ENCODE results near the gene FHOD3. TPM values are rescaled to one million over a fixed set of nuclear protein-coding genes. Genes with fewer than 3 reads are reported as not detected.

FHOD3 gene
- total RNA-seq, 1 donor from 2014 or later: not detected

DNA sequence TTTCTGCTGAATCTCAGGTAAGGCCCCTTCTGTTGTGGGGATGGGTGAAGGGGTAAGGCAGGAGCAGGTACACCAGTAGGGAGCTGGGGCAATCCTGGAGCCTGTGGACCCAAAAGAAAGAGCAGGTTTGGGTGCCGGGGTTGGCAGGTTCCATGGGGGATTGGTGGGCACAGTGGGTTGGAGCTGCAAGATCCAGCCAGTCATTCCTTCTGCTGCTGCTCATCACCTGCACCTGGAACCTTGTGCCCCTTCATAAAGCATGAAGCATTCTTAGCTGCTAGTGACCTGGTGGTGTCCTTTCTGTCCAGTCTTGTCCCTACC lies 24.9 kb downstream of the FHOD3 start:
- intact Hi-C loops (cut with micrococcal nuclease): no loop called here

DNA sequence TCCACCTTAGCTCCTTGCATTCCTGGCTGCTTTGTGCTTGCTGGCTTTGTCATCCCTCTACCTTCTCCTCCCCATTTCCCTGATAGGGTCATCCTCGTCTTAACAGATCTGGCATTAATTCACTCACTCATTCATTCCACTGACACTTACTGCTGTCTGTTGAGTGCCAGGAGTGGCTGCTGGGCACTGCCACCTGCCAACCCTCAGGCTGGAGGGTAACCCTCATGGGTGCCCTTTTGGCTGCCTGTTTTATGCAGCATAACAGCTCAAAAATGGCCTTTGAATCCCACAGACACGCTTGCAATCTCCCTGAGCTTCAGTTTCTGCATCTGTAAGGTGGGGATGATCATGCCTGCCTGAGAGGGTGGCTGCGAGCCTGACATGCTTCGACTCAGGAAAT lies 25.2 kb downstream of the FHOD3 start:
- intact Hi-C loops (cut with micrococcal nuclease): no loop called here

DNA sequence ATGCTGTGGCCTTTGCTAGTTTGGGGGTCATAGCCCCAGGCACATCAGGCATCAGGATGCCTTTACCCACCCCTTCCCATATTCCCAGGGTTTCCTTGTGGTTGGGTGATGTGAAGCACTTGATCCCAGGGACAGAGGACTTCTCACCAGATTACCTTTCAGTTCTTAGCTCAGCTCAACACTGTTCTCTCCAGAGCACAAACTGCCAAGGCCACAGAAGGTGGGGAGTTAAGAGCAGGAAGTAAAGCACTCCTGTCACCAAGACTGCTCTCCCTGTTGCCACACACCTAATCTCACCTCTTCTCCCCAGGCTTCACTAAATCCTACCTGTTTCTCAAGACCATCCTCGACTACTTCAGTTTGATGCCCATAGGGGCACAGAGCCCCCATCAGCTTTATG lies 25.9 kb downstream of the FHOD3 start:
- intact Hi-C loops (cut with micrococcal nuclease): no loop called here

DNA sequence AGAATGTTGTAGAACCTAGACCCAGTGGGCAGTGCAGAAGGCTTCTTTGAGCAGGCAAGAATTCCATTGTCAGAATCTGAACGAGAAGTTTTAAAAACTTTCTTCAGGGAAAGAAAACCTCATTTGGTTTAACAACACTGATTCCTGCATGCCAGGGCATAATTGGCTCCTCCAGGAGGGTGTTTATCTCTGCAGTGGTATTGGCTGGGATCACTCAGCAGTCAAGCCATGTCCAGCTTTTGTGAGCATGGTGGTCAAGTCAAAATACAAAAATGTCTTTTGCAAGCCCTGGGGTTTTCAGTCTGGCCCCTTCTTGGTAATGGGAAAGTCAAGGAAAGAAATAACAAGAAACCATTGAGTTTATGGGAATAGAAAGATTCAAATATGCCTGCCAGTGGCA lies 28.3 kb downstream of the FHOD3 start:
- intact Hi-C loops (cut with micrococcal nuclease): no loop called here

DNA sequence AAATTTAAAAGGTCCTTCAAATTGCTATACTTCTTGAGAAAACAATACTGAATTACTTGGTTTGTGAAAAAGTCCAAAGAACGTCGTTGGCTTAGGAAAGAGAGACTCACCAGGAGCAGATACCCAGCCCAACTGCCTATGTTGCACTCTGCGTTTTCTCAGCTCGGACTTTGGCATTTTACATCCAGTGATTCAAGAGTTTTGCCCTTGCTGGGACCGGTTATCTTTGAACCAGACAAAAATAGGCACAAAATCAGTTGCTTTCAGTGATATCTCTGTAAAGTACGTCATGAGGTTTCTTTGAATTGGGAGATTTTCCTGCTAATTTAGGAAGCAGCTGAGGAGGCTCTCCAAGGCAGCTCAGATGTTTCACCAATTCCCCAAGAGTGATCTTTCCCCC lies 29.3 kb downstream of the FHOD3 start:
- intact Hi-C loops (cut with micrococcal nuclease): no loop called here

DNA sequence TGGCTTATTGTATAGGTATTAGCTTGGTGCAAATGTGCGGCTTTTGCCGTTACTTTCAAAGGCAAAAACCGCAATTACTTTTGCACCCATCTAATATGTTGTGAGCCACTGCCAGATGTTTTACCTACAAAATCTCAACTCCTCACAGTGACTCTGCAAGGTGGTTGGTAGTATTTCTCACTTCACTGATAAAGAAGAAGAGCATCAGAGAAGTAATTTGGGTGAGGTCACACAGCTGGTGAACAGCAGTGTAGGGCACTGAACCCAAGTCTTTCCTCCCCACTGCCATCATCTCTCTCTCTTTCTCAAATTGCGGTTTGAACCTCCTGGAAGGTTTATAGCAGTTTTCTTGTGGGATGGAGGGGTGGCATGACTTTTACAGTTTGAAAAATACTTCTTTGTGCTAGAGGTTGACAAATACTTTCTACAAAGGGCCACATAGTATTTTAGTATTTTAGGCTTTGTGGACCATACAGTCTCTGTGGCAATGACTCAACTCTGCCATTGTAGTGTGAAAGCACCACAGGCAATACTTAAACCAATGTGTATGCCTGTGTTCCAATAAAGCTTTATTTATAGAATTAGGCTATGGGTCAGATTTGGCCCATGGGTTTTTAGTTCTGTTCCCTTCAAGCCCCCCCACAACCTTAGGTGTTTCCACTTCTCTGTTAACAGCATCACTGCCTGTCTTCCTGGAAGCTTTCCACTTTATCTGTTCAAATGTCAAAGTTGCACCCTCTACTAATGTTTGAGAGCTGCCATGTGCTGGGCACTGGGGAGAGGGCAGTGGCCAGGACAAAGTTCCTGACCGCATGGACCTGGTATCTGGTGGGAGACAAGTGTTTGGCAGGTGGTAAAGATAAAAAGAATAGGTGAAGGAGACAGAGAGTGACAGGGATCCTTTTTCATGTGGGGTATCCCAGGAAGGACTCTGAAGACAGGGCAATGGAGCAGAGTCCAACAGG lies 30.1 kb downstream of the FHOD3 start:
- intact Hi-C loops (cut with micrococcal nuclease): no loop called here

DNA sequence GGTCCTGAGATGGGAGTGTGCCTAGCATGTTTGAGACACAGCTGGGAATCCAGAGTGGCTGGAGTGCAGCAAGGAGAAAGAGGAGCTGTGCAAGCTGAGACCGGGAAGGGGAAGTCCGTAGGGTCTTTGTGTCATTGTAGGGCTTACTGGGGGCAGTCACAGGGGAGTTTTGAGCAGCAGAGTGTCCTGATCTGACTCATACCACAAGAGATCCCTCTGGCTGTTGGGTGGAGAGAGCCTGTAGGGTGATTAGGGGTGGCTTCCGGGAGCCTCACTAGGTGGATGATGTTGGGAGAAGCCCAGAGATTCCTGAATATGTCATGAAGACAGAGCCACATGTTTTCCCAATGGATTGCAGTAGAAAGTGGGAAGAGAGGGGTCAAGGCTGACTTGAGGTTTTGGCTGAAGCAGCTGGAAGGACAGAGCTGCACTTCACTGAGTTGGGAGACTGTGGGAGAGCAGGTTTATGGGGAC lies 30.9 kb downstream of the FHOD3 start:
- intact Hi-C loops (cut with micrococcal nuclease): no loop called here

DNA sequence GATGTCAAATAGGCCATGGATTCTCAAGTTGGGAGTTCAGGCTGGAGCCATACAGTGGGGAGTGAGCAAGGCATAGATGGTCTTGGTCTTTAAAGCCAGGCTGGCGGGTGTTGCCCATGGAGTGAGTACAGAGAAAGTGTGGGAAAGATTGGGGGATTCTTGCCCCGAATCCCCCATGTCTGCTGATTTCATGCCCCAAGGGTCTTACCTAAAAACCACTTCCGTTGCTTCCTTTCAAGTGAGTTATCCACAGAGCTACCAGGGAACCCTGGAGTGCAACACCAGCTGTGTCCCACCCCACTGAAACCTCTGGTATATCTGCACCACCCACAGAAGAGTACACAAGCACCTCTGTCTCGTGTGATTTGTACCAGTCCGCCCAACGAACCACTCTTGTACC lies 31.4 kb downstream of the FHOD3 start:
- intact Hi-C loops (cut with micrococcal nuclease): no loop called here

DNA sequence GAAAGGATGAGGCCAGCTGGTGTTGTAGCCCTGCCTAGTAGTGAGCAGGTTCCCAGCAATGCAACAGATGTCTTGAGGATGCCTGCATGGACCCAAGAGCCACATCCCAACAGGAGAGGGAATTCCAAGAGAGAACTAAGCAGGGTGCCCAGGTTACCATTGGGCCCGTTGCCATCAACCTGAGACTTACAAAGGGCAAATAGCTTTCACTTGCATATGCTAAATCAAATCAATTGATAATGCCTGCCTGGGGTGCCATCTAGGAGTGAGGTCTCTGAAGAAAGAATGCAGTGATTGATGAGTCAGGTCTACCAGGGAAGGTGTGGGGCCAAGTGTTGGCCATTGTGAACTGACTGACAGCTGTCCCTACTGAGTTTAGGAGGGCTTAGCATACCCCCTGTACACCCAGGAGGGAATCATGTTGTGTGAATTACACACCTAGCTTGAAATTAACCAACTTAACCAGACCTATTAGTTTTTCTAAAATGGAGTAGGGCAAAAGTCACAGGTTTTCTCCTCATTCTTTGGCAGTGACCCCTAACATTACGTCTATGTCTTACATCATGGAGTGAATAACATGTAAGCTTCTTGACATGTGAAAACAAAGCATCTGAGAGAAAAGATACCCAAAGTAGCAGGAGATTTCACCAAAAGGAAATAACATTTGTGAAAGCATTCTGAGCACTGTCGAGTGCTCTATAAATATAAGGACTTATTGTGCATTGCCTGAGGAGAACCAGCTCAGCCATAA lies 32.3 kb downstream of the FHOD3 start:
- intact Hi-C loops (cut with micrococcal nuclease): no loop called here

DNA sequence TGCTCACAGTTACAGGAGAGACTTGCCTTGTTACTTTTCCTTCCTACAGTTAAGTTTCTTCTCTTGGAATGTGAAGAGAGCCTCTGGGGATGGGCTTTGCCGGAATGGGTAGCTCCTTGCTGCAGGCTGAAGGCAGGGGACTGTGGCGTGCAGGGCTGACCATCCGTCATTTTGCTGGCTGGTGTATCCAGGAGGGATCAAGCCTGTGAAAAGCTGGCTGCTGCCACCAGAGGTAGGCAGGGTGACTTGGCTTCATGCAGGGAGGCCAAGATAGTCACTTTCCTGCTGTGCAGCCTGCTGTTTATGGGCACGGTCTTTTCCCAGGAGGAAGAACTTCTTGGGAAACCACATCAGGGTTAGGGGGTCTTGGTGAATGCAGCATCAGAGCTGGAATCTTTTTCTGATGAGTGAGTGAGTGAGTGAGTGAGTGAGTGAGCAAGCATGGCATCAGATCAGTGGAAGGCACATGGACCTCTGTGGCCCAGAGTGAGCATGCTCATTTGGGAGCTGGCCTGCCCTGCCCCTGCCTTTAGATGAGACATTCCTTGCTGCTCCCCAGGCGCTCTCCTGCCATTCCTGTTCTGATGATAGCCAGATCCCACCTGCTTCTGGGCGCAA lies 33.0 kb downstream of the FHOD3 start:
- intact Hi-C loops (cut with micrococcal nuclease): no loop called here

DNA sequence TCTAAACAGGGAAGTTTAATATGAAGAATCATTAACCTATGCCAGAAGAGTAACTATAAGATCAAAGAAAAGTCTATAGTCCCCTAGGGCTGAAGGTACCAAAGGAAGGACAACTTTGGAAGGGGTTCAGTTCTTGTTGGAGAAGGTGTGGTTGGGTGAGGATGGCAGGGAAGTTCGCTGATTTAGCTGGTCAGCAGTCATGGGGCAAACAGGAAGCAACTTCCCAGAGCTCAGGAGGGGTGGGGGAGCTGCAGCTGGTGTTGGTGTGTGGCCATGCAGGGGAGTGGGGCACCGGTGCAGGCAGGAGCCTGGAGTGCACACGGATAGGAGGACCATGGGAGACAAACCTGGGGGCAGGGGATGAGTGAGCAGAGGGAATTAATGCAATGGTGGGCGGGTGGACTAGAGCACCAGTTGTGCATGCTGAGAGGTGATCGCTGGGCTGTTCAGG lies 34.0 kb downstream of the FHOD3 start:
- intact Hi-C loops (cut with micrococcal nuclease): no loop called here

DNA sequence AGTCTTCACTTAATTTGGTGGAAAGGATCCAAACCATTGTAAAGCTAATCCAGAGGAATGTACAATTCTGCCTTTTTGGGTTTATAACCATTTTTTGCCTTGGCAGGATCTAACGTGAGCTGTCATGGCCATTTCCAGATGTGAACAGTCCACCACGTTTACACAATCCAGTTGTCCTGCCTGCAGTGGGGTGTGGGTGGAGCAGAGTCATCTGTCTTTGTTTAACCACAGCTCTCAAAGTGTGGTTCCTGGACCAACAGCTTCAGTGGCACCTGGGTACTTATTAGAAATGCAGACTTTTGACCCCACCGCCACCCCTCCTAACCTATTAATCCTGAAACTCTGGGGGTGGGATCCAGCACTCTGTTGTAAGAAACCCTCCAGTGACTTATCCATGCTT lies 35.9 kb downstream of the FHOD3 start:
- intact Hi-C loops (cut with micrococcal nuclease): no loop called here

DNA sequence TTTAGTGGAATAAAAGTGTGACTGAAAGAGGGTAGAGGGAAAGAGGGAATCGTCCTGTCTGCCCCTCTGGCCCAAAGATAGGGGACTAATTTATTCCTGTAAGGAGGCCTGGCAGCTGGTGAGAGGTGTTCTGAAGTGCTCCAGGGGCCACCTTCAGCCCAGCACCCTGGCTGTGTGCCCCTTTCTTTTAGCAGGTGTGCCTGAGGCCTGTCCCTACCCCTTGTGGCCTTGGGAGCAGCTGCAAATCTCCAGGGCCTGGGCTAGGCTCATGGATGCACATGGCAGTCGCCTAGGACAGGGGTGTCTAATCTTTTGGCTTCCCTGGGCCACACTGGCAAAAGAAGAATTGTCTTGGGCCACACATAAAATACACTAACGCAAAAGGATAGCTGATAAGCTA lies 37.3 kb downstream of the FHOD3 start:
- intact Hi-C loops (cut with micrococcal nuclease): no loop called here

DNA sequence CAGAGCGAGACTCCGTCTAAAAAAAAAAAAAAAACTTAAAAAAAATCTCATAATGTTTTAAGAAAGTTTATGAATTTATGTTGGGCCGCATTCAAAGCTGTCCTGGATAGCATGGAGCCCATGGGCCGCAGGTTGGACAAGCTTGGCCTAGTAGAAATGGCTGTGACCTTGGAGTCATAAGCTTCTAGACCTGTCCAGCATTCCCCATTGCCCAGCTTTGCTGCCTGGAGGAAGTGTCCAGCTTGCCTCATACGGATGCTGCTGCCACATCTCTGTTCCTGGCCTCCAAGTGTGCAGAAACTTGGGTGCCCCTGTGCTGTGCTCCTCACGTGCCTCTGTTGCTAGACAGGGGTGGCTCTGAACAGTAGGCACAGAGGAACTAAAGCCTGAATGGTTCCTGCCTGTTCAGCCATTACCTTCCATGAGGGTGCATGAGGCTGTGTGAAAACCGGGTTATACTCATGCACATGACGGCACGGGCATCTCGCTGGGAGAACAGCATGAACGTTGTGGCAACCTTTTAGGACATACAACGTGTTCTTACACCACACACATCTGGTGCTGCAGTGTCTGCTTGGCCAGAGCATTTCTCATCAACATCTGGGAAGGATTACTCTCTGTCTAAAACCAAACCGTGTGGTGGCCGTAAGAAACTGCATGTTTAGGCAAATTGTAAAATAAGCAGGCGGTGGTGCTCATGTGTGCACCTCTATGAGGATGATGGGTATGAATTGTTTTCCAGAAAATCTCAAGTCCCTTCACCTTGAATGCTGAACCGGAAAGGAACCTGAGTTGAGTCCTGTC lies 38.2 kb downstream of the FHOD3 start:
- intact Hi-C loops (cut with micrococcal nuclease): no loop called here

DNA sequence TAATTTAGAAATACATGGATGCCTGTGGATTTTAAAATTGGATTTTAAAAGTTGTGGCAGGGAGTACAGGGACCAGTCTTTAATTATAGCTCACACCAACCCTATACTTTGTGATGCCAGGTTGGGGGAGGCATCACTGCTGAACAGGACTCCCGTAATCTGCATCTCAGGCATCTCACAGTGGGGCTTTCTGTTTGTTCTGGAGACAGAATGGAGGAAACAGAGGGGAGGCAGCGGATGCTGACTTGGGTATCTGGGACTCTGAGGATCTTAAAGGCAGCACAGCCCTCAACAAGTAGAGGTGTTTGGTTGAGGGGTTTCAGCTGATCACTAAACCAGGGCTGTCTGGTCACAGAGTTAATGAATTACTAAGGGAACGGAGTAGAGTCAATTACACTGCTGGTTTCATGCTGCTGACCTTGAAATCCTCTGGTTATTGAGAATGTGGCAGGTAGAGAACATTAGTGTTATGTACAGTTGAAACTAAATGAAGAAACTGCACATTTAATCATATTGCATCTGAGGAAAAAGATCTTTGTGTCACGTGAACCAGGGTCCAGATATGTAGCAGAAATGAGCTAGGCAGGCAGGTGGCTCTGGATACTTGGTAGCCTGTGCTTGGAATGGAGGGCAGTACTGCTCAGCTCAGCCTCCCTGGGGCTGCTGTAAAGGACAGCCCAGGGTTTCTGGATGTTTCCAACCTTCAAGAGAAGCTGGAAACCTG lies 40.3 kb downstream of the FHOD3 start:
- intact Hi-C loops (cut with micrococcal nuclease): no loop called here

DNA sequence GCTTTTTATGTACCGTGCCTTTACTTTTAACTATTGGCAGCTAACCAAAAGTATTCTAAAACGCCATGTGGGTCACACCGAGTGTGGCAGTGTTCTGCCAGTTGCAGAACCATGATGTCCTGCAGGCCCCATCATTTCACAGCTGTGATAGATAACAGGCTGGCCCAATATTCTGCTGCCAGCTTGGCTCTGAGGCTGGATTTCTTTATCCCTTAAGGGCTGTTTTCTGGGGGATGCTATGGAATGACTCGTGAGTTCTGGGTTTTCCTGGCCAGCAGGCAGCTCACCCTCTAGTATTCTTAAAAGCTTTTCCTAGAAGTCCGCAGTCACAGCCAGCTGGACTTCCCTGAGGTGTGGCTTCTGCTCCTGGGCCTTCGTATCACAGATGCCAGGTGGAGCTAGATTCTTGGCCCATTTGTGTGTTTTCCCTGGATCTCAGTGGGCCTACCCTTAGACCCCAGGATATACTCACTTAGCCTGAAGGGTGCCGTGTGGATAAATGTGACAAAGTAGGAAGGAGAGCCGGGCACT lies 41.0 kb downstream of the FHOD3 start:
- intact Hi-C loops (cut with micrococcal nuclease): no loop called here

DNA sequence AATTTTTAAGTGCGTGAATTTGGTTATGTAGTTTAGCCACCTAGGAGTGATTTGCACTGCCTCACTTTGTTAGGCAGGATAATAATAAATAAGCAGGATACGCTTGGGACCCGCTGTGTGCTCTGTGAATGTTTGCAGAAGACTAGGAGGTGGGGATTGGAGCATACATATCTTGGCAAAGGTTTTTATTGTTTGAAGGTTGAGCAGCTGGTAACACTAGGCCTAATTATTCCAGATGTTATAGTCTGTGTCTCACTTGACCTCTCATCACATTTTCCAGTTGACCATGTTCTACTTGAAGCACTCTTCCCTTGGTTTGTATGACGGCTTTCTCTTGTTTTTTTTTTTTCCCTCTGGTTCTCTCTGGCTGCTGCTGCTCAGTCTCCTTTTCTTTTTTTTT lies 42.7 kb downstream of the FHOD3 start:
- intact Hi-C loops (cut with micrococcal nuclease): no loop called here

DNA sequence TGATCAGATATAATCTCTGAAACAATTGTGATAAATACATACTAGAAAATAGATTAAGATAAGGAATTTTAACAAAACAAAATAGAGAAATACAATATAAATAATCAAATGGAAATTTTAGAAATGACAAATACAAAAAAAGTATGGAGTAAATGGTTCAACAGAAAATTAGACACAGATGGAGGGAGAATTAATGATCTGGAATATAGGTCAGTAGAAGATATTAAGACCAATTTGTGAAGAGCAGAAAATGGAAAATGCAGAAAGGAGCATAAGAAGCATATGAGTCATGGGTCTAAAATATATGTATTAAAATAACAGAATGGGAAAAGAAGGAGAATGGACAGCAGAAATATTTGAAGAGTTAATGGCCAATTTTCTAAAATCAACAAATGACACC lies 44.4 kb downstream of the FHOD3 start:
- intact Hi-C loops (cut with micrococcal nuclease): no loop called here

DNA sequence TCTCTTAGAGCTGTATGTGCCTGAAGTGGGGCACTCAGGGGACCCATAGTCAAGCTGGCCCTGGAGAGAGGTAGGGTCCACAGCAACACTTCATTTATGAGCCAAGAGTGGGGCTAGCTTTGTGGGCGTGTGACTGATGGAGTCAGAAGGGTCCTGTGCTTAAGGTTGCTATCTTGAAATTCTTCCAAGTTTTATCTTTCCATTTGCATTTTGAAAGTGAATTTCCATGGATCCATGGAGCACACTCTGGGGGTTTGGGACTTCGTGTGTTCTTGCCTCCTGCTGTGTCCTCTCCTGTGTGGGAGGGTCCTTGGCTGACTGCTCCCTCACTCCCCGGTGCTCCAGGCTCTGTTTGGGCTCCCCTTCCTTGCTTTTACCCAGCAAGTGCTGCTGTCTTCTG lies 50.8 kb downstream of the FHOD3 start:
- intact Hi-C loops (cut with micrococcal nuclease): no loop called here

DNA sequence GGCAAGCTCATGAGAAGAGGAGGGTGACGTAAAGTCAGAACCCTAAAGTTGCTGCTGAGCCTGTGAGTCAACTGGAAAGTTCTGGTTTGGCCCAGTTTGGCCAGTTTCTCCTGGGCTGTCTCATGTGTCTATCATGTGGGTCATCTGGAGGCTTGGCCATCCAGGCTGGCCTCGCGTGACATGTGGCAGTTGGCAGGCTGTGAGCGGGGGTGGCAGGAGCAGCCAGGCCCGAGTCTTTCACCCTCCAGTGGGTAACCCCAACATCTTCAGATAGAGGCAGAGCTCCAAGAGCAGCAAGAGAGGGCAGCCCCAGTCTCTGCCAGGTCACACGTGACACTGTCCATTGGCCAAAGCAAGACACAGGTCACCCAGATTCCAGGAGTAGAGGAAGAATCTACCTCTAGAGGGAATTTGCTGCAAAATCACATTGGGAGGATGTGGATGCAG lies 51.5 kb downstream of the FHOD3 start:
- intact Hi-C loops (cut with micrococcal nuclease): no loop called here

Measured in T-helper 2 cell treated with Interferon-gamma antibody and Interleukin-4, amounts not matched to agents 100 ng/mL and 5 ng/mL, for 36 hours (primary cell).